Duodenal mucosa (tissue), 2 donors: Measurements from ENCODE around the gene GOLT1A.

Experiments used
- H3K27ac ChIP-seq: one replicate; pipeline ENCODE4 v1.7.0; 2013; ENCODE audit warnings: low read depth, low read length
- H3K27me3 ChIP-seq, 2 donors: one replicate each; pipeline ENCODE4 v1.7.0; 2013; ENCODE audit warnings: low read length in 2 of 2, control low read depth in 1 of 2; ENCODE audit not compliant: insufficient read depth in 2 of 2, control insufficient read depth in 1 of 2
- H3K36me3 ChIP-seq, 2 donors: one replicate each; pipeline ENCODE4 v1.7.0; 2013; ENCODE audit warnings: low read length in 2 of 2, control low read depth in 1 of 2; ENCODE audit not compliant: insufficient read depth in 2 of 2, control insufficient read depth in 1 of 2
- H3K4me1 ChIP-seq, 2 donors: one replicate each; pipeline ENCODE4 v1.7.0; 2013; ENCODE audit warnings: low read length in 2 of 2, control low read depth in 1 of 2; ENCODE audit not compliant: insufficient read depth in 2 of 2, control insufficient read depth in 1 of 2
- H3K4me3 ChIP-seq, 2 donors: one replicate each; pipeline ENCODE4 v1.7.0; 2013; ENCODE audit warnings: low read length in 2 of 2, low read depth in 1 of 2
- H3K9ac ChIP-seq, 2 donors: one replicate each; pipeline ENCODE4 v1.7.0; 2013; ENCODE audit warnings: low read length in 2 of 2, low read depth in 1 of 2
- H3K9me3 ChIP-seq, 2 donors: one replicate each; pipeline ENCODE4 v1.7.0; 2013; ENCODE audit warnings: low read length in 2 of 2, control low read depth in 1 of 2; ENCODE audit not compliant: control insufficient read depth in 1 of 2

Gene GOLT1A

DNA sequence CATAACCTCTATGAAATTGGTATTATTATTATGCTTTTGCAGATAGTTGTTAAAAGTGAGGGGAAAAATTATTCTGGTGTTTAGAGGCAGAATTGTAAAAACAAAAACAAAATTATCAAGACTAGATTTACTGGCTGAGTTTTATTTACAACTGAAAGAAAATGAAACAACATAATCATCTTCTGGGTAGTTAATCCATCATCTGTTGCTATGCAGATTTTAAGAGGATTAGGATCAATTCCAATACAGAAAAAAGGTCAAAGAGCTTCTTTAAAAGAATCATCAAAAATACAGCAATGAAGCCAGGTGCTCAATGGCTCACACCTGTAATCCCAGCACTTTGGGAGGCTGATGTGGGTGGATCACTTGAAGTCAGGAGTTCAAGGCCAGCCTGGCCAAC lies 8.3 kb downstream of the GOLT1A start:
- peaks cover 0 to 8% of the 10 kb centered on the region in 2 donors for H3K27me3 ChIP-seq
- peaks cover 0 to 3% of the 10 kb centered on the region in 2 donors for H3K4me1 ChIP-seq
- H3K36me3 ChIP-seq, result peaks cover 0 to 3% of the 10 kb centered on the region in 2 donors
- no peak overlapping the region for H3K4me3 ChIP-seq
- H3K9me3 ChIP-seq, result no peaks in the 10 kb centered on the region
- H3K27ac ChIP-seq, result no peak overlapping the region
- H3K9ac ChIP-seq, result no peak overlapping the region

GRCh38 chr1:204204944-204205343 lies 8.8 kb downstream of the GOLT1A start:
- no peak overlapping the region for H3K27ac ChIP-seq
- no peak overlapping the region for H3K4me3 ChIP-seq

DNA sequence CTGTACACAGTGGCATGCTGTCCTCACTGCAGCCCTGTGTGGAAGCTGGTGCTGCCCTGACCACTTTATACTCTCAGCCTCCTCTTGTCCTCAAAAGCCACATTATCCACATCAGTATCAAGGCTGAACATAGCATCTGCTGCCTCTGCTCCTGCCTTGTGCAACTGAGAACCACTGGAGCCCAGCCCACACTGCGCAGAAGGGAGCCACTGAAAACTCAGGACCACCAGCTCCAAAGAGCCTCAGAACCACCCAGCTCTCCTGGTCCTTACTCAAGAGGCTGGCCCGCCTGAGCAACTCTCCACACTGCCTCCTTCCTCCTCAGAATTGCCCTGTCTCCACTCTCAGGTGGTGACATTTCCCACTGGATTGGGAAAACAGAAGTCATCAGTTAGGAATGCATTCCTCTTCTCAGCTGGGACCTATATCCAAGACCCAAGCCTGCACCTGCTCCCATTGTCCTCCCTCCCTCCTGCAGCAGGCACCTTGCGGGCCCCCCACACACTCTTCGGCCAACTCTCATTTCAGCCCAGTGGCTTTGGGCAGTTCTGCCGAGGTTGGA lies 10.5 kb downstream of the GOLT1A start:
- H3K27ac ChIP-seq, result no peak overlapping the region
- H3K9me3 ChIP-seq, result no peaks in the 10 kb centered on the region
- H3K4me3 ChIP-seq, result no peak overlapping the region
- H3K4me1 ChIP-seq, result peaks cover 0 to 5% of the 10 kb centered on the region in 2 donors
- H3K36me3 ChIP-seq, result no peaks in the 10 kb centered on the region
- peaks cover 0 to 8% of the 10 kb centered on the region in 2 donors for H3K27me3 ChIP-seq
- no peak overlapping the region for H3K9ac ChIP-seq

More at GRCh38 chr1:204204944-204205343, 8.8 kb downstream of the GOLT1A start:
- peaks cover 0 to 8% of the 10 kb centered on the region in 2 donors for H3K27me3 ChIP-seq
- H3K9me3 ChIP-seq, result no peaks in the 10 kb centered on the region
- H3K4me1 ChIP-seq, result peaks cover 0 to 3% of the 10 kb centered on the region in 2 donors
- peaks cover 0 to 3% of the 10 kb centered on the region in 2 donors for H3K36me3 ChIP-seq
- no peak overlapping the region for H3K9ac ChIP-seq

DNA sequence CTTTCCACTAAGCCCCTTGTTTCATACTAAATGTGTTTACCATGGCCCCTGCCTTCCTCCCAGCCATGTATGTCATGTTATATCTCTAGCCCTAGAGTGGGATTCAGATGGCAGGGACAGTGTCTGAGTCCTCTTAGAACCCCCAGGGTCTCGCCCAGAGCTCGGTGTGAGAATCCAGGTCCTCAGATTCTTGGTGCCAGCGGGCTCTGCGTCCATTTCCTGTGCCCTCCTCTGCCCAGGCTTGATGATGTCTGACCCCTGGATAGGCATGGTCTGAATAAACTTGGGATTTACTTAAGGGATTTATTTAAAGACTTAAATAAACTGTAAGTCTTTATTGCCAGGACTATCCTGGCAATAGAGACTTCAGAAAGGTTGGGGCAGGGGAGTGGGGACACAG lies 11.3 kb downstream of the GOLT1A start:
- Histone ChIP-seq H3K9me3 (no peaks in the 10 kb centered on the region), H3K9ac (no peak overlapping the region), H3K4me1 (peaks cover 0 to 7% of the 10 kb centered on the region in 2 donors), H3K36me3 (no peaks in the 10 kb centered on the region), H3K27me3 (peaks cover 0 to 8% of the 10 kb centered on the region in 2 donors), H3K4me3 (no peak overlapping the region), H3K27ac (no peak overlapping the region)

DNA sequence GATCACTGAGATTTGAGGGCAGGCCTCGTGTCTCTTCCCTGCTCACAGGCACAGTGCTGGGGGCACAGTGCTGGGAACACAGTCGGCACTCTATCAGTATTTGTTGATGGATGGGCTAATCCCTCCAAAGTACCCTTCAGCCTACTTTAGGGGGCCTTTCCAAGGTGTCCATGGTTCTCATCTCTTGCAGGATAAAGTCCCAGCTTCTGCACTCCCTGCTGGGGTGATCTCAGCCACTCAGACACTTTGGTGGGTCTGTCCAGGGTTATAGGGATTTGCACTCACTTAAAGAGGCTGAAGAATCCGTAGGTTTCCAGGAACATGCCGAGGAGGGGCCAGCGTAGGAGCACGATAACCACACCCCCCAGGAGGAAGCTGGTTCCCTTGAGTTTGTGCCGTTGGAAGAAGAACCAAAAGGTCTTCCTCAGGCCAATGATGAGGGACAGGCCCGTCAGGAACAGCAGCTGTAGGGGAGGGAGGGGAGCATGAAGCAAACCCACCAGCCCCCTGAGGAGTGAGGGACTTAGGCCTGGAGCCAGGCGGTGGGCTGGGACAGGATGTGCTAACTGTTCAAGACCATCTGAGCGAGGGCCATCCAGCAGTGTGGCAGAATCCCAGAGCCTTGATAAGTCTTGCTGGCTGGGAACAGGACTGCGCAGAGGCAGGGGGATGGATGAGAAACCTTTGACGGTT lies 12.3 kb downstream of the GOLT1A start:
- Histone ChIP-seq H3K36me3 (no peaks in the 10 kb centered on the region), H3K4me3 (no peak overlapping the region), H3K9ac (no peak overlapping the region), H3K27me3 (peaks cover 0 to 8% of the 10 kb centered on the region in 2 donors), H3K4me1 (peaks cover 0 to 4% of the 10 kb centered on the region in 2 donors), H3K27ac (no peak overlapping the region), H3K9me3 (no peaks in the 10 kb centered on the region)

GRCh38 chr1:204199579-204199978 lies 14.2 kb downstream of the GOLT1A start:
- Histone ChIP-seq H3K27me3 (peaks cover 0 to 7% of the 10 kb centered on the region in 2 donors), H3K4me1 (peaks cover 2 to 7% of the 10 kb centered on the region in 2 donors), H3K4me3 (no peak overlapping the region), H3K27ac (no peak overlapping the region), H3K9ac (no peak overlapping the region), H3K36me3 (no peaks in the 10 kb centered on the region), H3K9me3 (no peaks in the 10 kb centered on the region)

- Histone ChIP-seq H3K4me3 (no peak overlapping the region), H3K9me3 (no peaks in the 10 kb centered on the region), H3K36me3 (no peaks in the 10 kb centered on the region), H3K27me3 (peaks cover 0 to 5% of the 10 kb centered on the region in 2 donors), H3K9ac (no peak overlapping the region), H3K4me1 (peaks cover 11 to 16% of the 10 kb centered on the region in 2 donors), H3K27ac (no peak overlapping the region)
These were observed 15.1 kb downstream of the GOLT1A start for GRCh38 chr1:204198348-204199340.

- no peak overlapping the region for H3K9ac ChIP-seq
- no peaks in the 10 kb centered on the region for H3K9me3 ChIP-seq
- peaks cover 18 to 29% of the 10 kb centered on the region in 2 donors for H3K4me1 ChIP-seq
- no peaks in the 10 kb centered on the region for H3K27me3 ChIP-seq
- no peaks in the 10 kb centered on the region for H3K36me3 ChIP-seq
- no peak overlapping the region for H3K27ac ChIP-seq
- H3K4me3 ChIP-seq, result no peak overlapping the region
These were observed 16.7 kb downstream of the GOLT1A start for GRCh38 chr1:204197068-204197467.

GRCh38 chr1:204196068-204196795 lies 17.6 kb downstream of the GOLT1A start, which contains the start of gene KISS1:
Gene KISS1 (minus strand): TSS chr1:204196491. CDS start chr1:204192876, 3,615 bp downstream.
- Histone ChIP-seq H3K9me3 (no peaks in the 10 kb centered on the region), H3K9ac (no peak within 1 kb of the TSS), H3K4me1 (peaks cover 18 to 36% of the 10 kb centered on the region in 2 donors), H3K4me3 (no peak within 1 kb of the TSS), H3K27me3 (no peaks in the 10 kb centered on the region), H3K27ac (no peak within 1 kb of the TSS), H3K36me3 (no peaks in the 10 kb centered on the region)
